GM23248 (cell line): ENCODE measurements around the gene SCN2A.

Experiments
- EZH2 ChIP-seq: fragments of 200-600 bp; sonication (generic); IDR thresholded peaks from 2 replicates; pipeline ENCODE4 v1.6.1; 2018; ENCODE audit warnings: antibody characterized with exemption, mild to moderate bottlenecking; ENCODE audit not compliant: insufficient read depth, poor library complexity, severe bottlenecking
- EZH2phosphoT487 ChIP-seq: fragments of 200-600 bp; sonication (generic); IDR thresholded peaks from 2 replicates; pipeline ENCODE4 v1.6.1; 2018; ENCODE audit warnings: antibody characterized with exemption, moderate library complexity, mild to moderate bottlenecking, low read depth; ENCODE audit not compliant: insufficient read depth

DNA sequence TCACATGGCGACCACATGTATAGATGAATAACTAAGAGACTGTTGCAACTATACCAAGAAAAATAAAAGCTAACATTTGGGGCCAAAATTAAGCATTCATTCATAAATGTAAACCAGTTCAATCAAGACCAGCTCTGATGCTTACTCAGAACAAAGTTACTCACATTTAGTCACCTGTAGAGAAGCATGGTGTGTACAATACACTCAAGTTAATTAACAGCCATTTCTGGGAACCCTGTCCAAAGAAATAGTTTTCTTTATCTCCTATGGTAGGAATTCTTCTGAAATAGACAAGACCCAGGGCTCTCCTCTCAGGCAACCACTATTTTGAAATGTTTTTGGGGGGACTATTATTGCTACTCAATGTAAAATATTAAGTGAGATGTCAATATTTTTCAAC lies 37.0 kb upstream of the SCN2A start:
- TF ChIP-seq EZH2phosphoT487 (no peak), EZH2 (no peak)
